NCI-H146 (cell line): ENCODE results near the gene IGSF21.

Source experiments
- DNase-seq: peaks from one replicate; lab custom pipeline; 2025; lab: John Stamatoyannopoulos, UW

Gene IGSF21

DNA sequence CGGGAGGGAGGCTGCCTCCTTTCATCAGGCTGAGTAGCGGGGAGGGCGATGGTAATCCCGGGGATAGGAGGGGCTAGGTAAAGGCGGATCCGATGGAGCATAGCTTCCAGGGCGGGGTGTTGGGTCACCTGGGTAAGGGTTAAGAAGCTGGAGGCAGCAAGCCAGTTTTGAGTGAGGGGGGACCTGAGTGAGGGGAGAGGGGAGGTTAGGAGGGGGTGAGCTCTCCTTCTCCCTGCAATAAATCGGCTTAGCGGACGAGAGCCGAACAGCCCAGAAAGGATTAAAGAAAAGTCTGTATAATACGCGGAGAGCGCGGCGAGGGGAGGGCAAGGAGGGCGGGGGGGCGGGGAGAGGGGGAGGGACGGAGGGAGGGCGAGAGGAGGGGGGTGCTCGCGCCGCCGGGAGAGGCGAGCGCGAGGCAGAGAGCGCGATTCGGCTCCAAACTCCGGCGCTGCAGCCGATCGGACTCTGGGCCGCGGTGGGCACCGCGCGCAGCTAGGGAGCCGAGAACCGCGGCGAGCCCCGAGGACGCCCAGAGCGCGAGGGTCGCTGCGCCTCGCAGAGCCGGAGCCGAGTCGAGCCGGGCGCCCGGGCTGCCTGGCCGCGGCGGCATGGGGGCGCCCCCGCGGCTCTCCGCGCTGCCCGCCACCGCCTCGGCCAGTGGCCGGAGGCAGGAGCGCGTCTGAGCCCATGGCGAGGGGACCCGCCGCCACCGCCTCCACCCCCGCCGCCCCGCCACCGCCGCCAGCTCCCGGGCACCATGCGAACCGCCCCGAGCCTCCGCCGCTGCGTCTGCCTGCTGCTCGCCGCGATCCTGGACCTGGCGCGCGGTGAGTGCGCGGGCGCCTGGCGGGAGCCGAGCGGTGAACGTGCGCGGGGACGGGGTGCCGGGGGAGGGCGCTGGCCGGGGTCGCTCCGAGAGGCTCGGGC is at the start of gene IGSF21:
Gene IGSF21, plus strand, starts transcription at position 430 of the 930 bp plus-strand sequence. Its CDS starts 331 bp downstream, at position 761.
- DNase-seq = no peak

DNA sequence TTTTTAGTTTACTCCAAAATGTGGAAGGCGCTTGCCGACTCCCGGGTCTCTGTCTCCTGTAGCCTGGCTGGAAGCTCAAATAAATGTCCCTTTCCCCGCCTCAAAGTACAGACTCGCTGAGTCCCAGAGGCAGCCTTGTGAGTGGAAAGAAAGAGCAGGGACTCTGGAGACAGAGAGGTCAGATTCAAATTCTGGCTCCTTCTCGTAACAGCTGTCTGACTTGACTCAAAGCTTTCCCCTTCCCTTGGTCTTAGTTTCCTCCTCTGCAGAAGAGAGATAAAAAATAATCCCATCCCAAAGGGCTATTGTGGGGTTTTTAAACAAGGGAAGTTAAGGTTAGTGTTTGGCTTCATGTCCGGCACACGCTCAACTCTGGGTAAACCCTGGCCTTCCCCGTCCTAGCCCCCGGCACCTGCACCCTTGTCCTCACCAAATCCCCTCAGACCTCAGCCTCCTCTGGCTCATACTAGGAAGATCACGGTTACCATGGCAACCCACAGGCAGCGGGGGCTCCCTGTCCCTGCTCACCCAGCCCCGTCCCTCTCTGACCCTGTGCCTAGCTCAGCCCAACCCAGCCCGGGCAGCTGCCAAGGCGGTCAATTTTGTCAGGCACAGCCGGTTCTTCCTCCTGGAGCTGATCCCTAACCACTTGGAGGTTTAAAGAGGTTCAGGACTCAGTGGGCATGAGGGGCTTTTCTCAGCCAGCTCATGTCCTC is 49.2 kb upstream of the IGSF21 start:
- DNase-seq = no peak

DNA sequence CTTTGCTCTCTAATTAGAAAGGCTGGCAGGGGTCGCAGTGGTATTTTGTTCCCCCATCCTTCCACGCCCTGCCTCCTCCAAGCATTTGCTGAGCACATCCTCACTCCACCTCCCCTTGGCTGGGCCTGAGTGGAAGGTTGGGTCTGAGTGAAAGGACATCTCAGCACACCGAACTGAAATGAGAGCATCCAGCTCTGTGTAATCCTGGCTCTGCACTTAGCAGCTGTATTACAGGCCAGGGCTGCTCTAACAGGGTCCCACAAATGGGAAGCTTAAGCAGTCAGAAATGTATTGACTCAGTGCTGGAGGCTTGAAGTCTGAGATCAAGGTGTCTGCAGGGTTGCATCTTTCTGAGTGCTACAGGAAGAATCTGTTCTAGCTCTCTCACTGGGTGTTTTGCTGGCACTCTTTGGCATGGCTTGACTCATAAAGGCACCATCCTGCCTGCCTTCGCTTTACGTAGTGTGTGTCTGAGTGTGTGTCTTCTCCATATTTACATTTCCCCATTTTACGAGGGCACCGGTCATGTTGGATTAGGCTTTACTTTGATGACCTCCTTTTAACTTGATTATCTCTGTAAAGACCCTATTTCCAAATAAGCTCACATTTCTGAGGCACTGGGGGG is 48.5 kb upstream of the IGSF21 start:
- DNase-seq = no peak

DNA sequence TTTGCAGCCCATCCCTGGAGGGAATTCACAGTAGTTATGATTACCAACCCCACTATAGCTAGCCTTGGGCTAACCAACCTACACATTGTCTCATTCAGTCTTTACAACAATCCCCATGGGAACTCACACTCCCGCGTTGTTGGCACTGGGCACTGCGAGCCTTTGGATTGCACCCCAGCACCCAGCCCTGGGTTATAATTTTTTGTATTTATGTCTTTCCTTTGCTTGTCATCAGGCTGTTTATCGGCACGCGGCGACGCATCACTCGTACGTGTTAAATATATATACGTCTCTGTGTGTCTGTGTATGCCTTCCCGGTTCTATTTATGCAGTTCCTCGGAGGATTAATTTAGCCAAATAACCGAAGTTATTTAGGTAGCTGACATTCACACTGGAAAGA is 47.2 kb upstream of the IGSF21 start:
- no peak for DNase-seq

DNA sequence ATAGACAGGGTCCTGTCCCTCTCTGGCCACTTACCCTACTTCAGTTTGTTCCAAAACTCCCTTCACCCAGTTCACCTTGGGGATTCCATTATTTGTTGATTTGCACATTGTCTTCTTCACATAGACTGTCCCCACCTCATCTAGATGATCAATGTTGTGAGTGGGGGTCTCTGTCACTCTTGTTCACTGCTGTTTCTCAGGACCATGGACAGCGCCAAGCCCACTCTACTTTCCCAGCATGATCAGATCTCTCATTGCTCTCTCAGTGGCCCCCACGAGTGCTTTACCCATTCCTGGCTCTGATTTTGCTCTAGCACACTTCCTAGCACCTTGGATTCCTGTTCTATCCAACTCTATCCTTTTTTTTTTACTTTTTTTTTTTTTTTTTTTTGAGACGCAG is 45.4 kb upstream of the IGSF21 start:
- no peak for DNase-seq

DNA sequence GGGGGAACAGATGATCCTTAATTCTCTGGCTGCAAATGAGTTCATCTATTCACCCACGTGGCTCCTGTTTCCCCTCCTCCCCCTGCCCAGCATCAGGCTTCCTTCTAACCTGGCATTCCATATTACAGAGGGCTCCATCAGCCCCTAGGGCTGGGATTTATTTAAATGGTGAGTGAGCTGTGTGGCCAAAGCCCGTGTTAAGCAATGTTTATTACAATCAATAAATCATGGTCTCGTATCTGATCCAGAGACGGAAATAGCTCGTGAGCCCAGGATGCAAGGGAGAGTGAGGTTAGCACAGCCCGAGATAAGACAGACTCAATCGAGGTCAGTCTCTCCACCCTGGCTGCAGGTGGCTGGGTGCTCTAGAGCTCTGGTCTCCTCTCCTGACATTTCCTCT is 43.1 kb upstream of the IGSF21 start:
- DNase-seq = no peak

DNA sequence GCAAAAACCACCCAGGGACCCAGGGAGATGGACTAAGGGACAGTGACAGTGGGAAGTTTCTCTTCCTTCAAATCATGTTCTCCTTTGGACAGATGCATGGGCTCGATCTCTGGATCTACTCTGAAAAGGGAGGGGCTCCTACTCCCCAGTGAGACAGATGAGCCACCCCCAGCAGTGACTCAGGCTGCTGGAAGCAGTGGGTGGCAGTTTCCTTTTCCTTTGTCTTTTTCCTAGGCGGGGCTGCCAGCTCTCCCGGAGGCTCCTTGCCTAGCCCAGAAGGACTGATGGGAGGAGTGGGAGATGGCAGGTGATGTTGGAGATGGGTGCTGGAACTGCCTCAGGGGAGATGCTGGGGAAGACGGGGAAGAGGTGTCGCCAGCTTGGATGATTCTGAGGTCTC is 41.0 kb upstream of the IGSF21 start:
- DNase-seq = no peak

DNA sequence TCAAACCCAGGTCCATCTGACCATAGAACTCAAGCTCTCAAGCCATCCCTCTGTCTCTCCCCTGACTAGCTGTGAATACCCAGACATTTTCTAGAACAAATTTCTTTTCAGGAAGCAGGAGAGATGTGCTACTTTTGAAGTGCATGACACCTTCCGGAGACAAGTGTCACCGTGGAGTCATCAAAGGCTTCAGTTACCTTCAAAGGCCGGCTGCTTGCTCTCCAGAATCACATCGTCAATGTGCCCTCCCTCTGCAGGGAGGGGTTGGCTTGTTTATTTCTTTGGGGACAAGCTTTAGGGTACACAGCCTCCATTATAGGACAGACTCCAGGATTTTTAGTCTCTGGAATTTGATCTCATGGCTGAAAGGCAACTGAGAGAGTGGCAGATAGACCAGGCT is 37.7 kb upstream of the IGSF21 start:
- no peak for DNase-seq

DNA sequence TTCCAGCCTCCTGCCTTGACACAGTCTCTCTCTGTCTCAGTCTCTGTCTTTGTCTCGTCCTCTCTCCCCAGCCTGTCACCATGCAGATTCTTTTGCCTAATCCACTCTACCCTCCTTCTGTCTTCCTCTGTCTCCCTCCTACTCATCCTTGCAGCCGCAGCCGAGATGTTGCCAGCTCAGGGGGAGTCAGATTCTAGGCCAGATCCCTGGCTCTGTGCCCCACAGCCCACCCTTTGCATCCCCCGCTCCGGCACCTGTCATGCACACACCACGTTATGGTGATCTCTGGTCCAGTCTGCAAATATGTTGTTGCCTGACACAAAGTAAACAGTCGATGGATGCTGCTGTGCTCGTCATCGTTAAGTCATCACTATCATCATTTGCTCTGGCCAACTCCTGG is 35.5 kb upstream of the IGSF21 start:
- DNase-seq = no peak

DNA sequence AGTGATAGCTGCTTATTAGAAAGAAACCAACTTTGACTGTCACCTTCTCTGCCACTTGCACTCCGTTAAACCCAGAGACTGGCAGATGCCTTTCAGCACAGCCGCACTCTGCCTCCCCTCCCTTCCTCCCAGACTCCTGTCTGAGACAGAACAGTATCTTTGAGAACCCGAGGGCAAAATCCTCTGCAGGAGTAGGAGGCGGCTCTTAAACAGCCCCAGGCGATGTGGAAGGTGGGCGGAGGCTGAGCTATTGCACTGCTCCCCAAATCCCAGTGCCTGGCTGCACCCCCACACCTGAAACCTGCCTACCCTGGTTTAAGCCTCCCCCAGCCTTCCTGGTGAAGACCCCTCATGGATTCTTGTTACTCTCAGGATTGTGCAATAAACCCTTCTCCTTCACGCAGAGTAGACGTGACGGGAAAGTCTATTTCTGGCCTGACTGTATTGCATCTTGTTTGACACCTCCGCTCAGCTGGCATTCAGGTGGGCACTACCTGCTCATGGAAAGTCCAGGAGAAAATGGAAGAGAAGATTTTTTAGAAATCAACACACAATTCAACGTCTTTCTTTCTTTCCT is 34.4 kb upstream of the IGSF21 start:
- DNase-seq = no peak

DNA sequence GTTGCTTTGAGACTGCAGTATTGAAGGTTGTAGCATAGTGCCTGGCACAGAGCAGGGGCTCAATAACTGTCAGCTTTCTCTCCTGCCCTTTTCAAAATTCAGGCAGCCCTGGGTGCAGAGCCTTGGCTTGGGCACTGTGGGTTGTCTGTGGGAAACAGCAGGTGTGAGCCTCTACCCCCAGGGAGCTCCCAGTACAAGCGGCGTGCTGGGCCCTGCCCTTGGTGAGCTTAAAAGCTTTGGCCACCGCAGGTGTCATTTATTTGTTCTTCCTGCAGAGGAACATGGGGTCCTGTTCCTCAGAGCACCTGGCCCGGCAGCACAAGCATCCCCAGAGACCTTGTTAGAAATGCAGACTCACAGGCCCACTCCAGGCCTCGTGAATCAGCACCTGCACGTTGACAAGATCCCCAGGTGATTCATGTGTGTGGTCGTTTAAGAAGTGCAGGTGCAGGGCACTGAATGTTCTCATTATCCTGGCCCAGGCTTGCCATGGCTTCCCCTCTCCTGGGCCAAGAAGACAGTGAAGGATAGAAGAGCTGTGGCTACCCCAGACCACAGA is 29.9 kb upstream of the IGSF21 start:
- peak; percentile 2 for DNase-seq

DNA sequence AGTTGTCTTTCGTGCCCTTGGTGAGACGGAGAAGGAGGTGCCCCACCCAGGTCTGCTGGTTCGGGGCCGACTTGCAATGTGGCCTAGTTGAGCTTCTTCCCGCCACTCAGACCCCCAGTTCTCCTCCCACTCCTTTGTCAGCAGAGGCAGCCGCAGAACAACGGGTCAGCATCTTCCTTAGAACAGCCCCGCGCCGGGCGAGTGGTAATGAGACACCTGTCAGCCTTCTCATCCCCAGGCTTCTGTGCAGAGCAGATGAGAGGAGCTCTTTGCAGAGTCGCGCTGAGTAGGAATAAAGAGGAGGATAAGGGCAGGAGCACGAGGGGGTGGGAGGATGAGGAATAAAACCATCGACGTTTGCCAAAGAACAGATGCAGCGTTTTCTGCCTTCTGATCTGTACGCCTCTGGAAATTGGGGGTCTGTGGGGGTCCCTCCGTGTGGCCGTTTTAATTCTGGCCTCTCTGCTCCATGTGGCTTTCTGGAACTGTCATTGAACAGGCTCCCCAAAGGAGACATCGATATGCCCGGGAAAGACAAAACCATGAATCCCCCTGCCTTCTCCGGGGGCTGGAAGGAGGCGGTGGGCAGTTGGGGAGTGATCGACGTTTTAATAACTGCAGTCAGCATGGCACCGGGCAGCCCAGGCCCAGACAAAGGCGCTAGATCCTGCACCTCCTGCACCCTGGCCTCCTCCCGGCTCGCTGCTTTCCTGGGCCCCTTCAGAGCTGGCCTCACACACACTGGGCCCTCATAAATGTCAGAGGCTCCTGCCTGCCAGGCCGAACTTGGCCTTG is 27.5 kb upstream of the IGSF21 start:
- DNase-seq = no peak

DNA sequence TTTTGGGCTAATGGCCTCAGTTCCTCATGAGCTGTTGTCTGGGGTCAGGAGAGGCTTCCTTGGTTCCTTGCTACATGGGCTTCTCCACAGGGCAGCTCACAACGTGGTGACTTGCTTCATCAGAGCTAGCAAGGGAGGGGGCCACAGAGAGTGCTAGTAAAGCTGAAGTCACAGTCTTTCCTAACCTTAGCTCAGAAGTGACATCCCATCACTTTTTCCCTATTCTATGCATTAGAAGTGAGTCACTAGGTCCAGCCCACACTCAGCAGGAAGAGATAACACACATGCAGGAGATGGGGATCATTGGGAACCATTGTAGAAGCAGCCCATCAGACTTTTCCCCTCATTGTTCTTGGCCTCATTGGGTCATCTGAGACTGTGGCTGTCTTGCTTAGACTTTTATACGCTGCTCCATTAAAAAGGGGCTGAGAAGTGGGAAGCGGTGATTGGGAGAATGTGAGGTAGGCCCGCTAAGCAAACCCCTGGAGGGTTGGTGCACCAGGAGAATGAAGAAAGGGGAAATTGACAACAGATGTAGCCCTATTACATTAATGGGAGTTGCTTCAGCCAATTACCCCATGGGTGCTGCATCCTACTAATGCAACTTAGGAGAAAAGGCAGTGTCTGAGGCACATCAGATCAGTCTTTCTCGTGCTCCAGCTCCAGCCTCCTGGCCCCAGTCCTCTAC is 22.1 kb upstream of the IGSF21 start:
- no peak for DNase-seq

DNA sequence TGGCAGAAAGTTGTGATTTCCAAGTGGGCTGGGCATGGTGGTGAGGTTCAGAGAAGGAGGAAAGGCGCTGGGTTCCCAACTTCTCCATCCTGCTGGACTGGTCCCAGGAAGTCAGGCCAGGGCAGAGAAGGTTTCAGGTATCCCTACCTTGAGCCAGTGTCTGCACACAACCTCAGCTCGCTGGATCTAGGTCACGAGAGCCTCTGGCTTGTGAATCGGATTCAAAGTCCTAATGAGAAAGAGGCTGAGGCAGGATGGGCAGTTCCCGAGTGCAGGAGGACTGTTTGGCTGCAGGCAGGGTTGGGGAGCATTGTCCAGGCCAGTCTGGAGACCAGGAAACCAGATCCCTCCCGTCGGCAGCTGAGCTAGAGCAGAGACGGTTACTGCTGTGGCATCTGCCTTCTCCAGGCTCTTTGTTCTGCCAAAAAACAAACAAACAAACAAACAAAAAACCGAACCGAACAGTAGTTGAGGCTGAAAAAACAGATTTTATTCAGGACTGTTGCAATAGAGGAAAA is 19.5 kb upstream of the IGSF21 start:
- no peak for DNase-seq

DNA sequence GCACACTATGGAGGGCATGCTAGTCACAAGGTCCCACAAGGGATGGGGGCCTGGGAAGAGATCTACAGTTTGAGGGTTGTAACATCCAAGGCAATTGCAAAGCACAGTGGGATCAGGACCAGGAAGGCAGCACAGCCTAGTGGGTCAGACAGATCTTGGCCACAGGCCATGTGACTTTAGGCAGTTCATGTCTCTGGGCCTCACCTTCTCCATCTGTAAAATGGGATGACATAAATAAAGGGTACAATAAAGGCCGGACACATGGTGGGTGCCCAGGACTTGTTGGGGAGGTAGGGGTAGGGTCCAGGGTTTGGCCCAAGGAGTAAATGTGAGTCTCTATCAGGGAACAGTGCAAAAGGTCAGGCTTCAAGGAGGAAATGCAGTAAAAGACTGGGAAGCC is 18.1 kb upstream of the IGSF21 start:
- DNase-seq = no peak

DNA sequence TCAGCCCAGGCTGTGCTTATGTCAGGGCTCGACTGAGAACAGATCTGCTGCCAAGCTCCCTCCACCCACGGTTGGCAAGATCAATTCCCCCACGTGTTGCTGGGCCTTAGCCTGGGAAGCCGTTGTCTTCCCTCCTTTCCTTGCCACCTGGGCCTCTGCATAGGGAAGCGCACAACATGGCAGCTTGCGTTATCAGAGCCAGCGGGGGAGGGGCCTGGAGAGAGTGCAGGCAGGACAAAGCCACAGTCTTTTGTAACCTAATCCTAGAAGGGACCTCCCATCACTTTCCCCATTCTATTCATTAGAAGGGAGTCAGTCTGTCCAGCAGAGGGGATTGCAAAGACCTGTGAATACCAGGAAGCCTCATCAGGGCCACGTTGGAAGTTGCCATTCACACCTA is 17.0 kb upstream of the IGSF21 start:
- DNase-seq = no peak

DNA sequence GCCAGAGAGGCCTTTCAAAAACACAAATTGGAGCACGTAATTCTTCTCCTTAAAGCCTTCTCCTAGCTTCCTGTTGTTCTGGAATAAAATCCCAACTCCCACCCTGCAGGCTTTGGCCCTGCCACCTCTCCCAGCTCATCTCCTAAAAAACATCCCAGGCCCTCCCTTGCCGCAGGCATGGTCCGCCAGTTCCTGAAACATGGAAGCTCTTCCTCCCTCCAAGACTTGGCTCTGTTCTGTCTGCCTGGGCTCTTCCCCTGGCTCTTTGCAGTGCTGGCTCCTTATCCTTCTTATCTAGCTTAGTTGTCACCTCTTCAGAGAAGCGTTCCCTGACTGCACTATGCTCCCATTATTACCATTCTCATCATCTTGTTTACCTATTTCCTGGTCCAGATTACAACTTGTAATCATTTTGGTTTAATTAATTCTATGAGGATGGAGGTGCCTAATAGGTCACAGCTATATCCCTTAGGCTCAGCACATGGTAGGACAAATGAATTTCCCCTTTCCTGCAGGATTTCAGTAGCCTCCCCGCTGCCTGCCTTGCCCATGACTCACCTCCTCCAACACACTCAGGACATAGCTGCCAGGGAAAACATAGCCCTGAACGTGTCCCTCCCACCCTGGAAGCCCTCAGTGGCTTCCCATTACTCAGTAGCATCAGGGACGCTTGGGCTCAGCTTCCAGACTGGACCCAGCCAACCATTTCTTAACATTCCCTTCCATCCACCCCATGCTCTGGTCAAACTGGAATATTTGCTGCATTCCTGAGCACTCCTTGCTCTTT is 15.7 kb upstream of the IGSF21 start:
- DNase-seq = no peak

DNA sequence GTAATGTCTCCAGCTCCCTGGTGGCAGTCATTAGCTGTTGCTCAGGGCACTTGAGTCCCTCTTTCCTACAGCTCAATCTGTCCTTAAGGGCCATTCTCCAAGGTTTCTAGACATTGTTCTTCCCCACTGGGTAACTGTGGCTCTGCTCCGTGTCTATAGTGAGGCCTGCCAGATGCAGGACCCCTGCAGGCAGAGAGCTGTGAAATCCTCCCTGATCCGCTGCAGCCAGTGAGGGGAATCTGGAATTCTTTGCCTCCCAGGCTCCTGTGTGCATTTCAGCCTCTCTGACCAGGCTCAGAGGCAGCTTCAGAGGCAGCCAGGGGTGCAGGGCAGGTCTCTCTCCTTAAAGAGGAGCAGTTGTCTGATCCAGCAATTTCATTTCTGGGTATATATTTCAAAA is 14.4 kb upstream of the IGSF21 start:
- no peak for DNase-seq

DNA sequence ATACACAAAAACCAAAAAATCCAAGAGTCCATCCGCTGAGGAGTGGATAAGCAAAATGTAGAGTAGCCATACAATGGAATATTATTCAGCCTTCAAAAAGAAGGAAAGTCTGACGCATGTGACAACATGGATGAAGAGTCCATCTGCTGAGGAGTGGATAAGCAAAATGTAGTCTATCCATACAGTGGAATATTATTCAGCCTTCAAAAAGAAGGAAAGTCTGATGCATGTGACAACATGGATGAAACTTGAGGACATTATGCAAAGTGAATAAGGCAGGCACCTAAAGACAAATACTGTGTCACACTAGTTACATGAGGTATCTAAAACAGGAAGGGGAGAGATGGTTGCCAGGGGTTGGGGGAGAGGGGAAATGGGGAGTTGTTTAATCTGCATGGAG is 14.0 kb upstream of the IGSF21 start:
- DNase-seq = no peak

DNA sequence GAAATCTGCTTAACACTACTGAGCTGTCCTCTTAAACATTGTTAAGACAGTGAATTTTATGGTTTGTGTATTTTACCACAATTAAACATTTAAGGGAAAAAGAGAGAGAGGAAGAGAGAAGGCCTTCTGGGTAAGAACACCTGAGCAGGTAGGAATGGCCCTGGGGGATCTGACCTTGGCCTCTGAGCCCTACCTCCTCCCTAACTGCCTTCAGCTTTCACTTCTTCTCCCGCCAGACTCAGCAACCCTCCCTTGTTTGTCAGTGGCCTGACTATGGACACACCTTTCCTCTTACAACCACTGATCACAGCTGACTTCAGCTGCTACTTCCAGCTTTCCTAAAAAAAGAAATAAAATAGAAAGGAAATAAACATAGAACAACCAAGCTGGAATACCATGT is 13.5 kb upstream of the IGSF21 start:
- DNase-seq = no peak
